ENCODE results near the gene CNGB1.

CNGB1 gene

GRCh38 chr16:57915267-57915666, 55.7 kb downstream of the CNGB1 start:
- peaks cover 0 to 7% of the 10 kb centered on the region in 2 donors for H3K4me1 ChIP-seq (ENCODE audit: control insufficient read depth in 2 of 2, insufficient read depth in 1 of 2, low read depth in 1 of 2, low read length in 2 of 2)
- H3K14ac ChIP-seq (ENCODE audit: low read length) = no peak overlapping the region
- H2AFZ ChIP-seq (ENCODE audit: low read length) = no peak overlapping the region
- no peak overlapping the region for H2AK5ac ChIP-seq (ENCODE audit: low read depth, low read length)
- peaks cover 1% of the 10 kb centered on the region for H3K79me1 ChIP-seq (ENCODE audit: low read depth, low read length)
- H3K27ac ChIP-seq (replicated peaks; ENCODE audit: low read length) = no peak overlapping the region
- H3K27me3 ChIP-seq (ENCODE audit: control insufficient read depth in 3 of 3, insufficient read depth in 3 of 3, low read depth in 1 of 3, low read length in 3 of 3) = peaks cover 0 to 12% (median 0%) of the 10 kb centered on the region in 3 experiments
- H4K91ac ChIP-seq (ENCODE audit: low read depth, low read length, poor library complexity) = no peak overlapping the region
- H3K4ac ChIP-seq (ENCODE audit: low read length) = no peak overlapping the region
- peaks cover 0 to 3% of the 10 kb centered on the region in 2 donors for H3K9me3 ChIP-seq (replicated peaks in 1 of 2; ENCODE audit: control insufficient read depth in 2 of 2, insufficient read depth in 1 of 2, low read depth in 1 of 2, low read length in 2 of 2)
- H3K18ac ChIP-seq (ENCODE audit: low read length) = no peak overlapping the region
- H2BK120ac ChIP-seq (ENCODE audit: low read depth, low read length) = no peak overlapping the region
- H2BK5ac ChIP-seq (ENCODE audit: low read length) = no peak overlapping the region
- no peak overlapping the region for H3K4me2 ChIP-seq (ENCODE audit: insufficient read depth, low read length, poor library complexity, severe bottlenecking)
- no peak overlapping the region for H2BK12ac ChIP-seq (ENCODE audit: low read length)
- no peak overlapping the region for H3K9ac ChIP-seq (ENCODE audit: low read depth, low read length, poor library complexity)
- WGBS, 2 donors (ENCODE audit: extremely low coverage in 2 of 2, insufficient read length in 2 of 2, insufficient replicate concordance in 1 of 2) = no CpG with 5 or more reads among the region's 9 CpGs
- no peak overlapping the region for H4K8ac ChIP-seq (ENCODE audit: low read depth, low read length)
- no peak overlapping the region for H2BK15ac ChIP-seq (ENCODE audit: low read length)
- no peak overlapping the region for H3K23ac ChIP-seq (ENCODE audit: low read depth, low read length, poor library complexity)
- no peak overlapping the region for H3K4me3 ChIP-seq (ENCODE audit: low read length in 2 of 2)
- H3K36me3 ChIP-seq (replicated peaks in 1 of 2; ENCODE audit: control insufficient read depth in 2 of 2, insufficient read depth in 2 of 2, low read length in 2 of 2) = no peaks in the 10 kb centered on the region
- DNase-seq (ENCODE audit: low spot score) = no peak

- no peak overlapping the region for H2BK15ac ChIP-seq (ENCODE audit: low read length)
- no peak overlapping the region for H2AFZ ChIP-seq (ENCODE audit: low read length)
- no CpG with 5 or more reads among the region's 9 CpGs for WGBS, 2 donors (ENCODE audit: extremely low coverage in 2 of 2, insufficient read length in 2 of 2, insufficient replicate concordance in 1 of 2)
- H3K4ac ChIP-seq (ENCODE audit: low read length) = no peak overlapping the region
- DNase-seq (ENCODE audit: low spot score) = no peak
- no peak overlapping the region for H2AK5ac ChIP-seq (ENCODE audit: low read depth, low read length)
- H3K79me1 ChIP-seq (ENCODE audit: low read depth, low read length) = peaks cover 1% of the 10 kb centered on the region
- no peak overlapping the region for H2BK5ac ChIP-seq (ENCODE audit: low read length)
- no peak overlapping the region for H4K8ac ChIP-seq (ENCODE audit: low read depth, low read length)
- H2BK120ac ChIP-seq (ENCODE audit: low read depth, low read length) = no peak overlapping the region
- no peak overlapping the region for H4K91ac ChIP-seq (ENCODE audit: low read depth, low read length, poor library complexity)
- H3K18ac ChIP-seq (ENCODE audit: low read length) = no peak overlapping the region
- H3K9ac ChIP-seq (ENCODE audit: low read depth, low read length, poor library complexity) = no peak overlapping the region
- peaks cover 0 to 10% (median 0%) of the 10 kb centered on the region in 3 experiments for H3K27me3 ChIP-seq (ENCODE audit: control insufficient read depth in 3 of 3, insufficient read depth in 3 of 3, low read depth in 1 of 3, low read length in 3 of 3)
- no peak overlapping the region for H2BK12ac ChIP-seq (ENCODE audit: low read length)
- peaks cover 0 to 3% of the 10 kb centered on the region in 2 donors for H3K9me3 ChIP-seq (replicated peaks in 1 of 2; ENCODE audit: control insufficient read depth in 2 of 2, insufficient read depth in 1 of 2, low read depth in 1 of 2, low read length in 2 of 2)
- peaks cover 0 to 7% of the 10 kb centered on the region in 2 donors for H3K4me1 ChIP-seq (ENCODE audit: control insufficient read depth in 2 of 2, insufficient read depth in 1 of 2, low read depth in 1 of 2, low read length in 2 of 2)
- no peak overlapping the region for H3K4me2 ChIP-seq (ENCODE audit: insufficient read depth, low read length, poor library complexity, severe bottlenecking)
- H3K14ac ChIP-seq (ENCODE audit: low read length) = no peak overlapping the region
- H3K27ac ChIP-seq (replicated peaks; ENCODE audit: low read length) = no peak overlapping the region
- no peak overlapping the region for H3K23ac ChIP-seq (ENCODE audit: low read depth, low read length, poor library complexity)
- H3K4me3 ChIP-seq (ENCODE audit: low read length in 2 of 2) = no peak overlapping the region
- H3K36me3 ChIP-seq (replicated peaks in 1 of 2; ENCODE audit: control insufficient read depth in 2 of 2, insufficient read depth in 2 of 2, low read length in 2 of 2) = no peaks in the 10 kb centered on the region
Observed at GRCh38 chr16:57914244-57915173, 56.4 kb downstream of the CNGB1 start.

DNA sequence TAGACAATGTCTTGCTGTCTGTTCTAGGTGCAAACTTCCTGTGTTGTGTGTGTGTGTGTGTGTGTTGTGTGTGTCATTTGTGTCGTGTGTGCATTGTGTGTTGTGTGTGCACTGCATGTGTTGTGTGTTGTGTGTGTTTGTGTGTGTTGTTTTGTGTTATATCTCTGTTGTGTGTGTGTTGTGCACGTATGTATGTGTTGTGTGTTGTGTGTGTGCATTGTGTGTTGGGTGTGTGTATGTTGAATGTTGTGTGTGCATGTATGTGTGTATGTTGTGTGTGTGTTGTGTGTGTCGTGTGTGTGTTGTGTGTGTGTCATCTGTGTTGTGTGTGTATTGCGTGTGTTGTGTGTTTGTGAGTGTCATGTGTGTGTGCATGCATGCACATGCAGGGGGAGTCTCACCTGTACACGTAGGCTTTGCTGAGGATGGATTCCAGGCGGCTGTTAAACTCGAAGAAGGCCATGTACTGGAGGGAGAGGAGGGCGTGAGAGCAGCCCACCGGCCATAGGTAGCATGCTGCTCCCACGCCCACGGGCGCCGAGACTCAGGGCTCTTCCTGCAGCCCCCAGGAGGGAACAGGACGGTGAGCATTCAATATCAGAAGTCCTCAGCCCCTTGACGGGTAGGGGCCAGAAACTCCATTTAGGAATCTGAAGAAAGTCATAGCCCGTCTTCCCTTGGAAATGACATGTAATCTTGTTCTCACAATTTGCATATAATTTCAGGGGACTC, 58.2 kb downstream of the CNGB1 start:
- Histone ChIP-seq H3K9me3 (replicated peaks in 1 of 2; ENCODE audit: control insufficient read depth in 2 of 2, insufficient read depth in 1 of 2, low read depth in 1 of 2, low read length in 2 of 2) (peaks cover 0 to 3% of the 10 kb centered on the region in 2 donors), H3K27me3 (ENCODE audit: control insufficient read depth in 3 of 3, insufficient read depth in 3 of 3, low read depth in 1 of 3, low read length in 3 of 3) (peaks cover 0 to 19% (median 0%) of the 10 kb centered on the region in 3 experiments), H4K91ac (ENCODE audit: low read depth, low read length, poor library complexity) (peak overlapping the region; percentile 61), H3K18ac (ENCODE audit: low read length) (peak overlapping the region; percentile 21), H3K4me2 (ENCODE audit: insufficient read depth, low read length, poor library complexity, severe bottlenecking) (no peak overlapping the region), H3K27ac (replicated peaks; ENCODE audit: low read length) (no peak overlapping the region), H3K4me1 (ENCODE audit: control insufficient read depth in 2 of 2, insufficient read depth in 1 of 2, low read depth in 1 of 2, low read length in 2 of 2) (peaks cover 0 to 7% of the 10 kb centered on the region in 2 donors), H3K14ac (ENCODE audit: low read length) (no peak overlapping the region), H2BK120ac (ENCODE audit: low read depth, low read length) (no peak overlapping the region), H3K9ac (ENCODE audit: low read depth, low read length, poor library complexity) (peak overlapping the region; percentile 66), H2AFZ (ENCODE audit: low read length) (no peak overlapping the region), H3K4me3 (ENCODE audit: low read length in 2 of 2) (peak overlapping the region in 1 of 2 donors; percentile 51), H3K36me3 (replicated peaks in 1 of 2; ENCODE audit: control insufficient read depth in 2 of 2, insufficient read depth in 2 of 2, low read length in 2 of 2) (no peaks in the 10 kb centered on the region), H2AK5ac (ENCODE audit: low read depth, low read length) (no peak overlapping the region), H2BK12ac (ENCODE audit: low read length) (no peak overlapping the region), H3K79me1 (ENCODE audit: low read depth, low read length) (peaks cover 1% of the 10 kb centered on the region), H3K23ac (ENCODE audit: low read depth, low read length, poor library complexity) (no peak overlapping the region), H3K4ac (ENCODE audit: low read length) (peak overlapping the region; percentile 54), H4K8ac (ENCODE audit: low read depth, low read length) (peak overlapping the region; percentile 17), H2BK15ac (ENCODE audit: low read length) (no peak overlapping the region), H2BK5ac (ENCODE audit: low read length) (no peak overlapping the region)
- no peak for DNase-seq (ENCODE audit: low spot score)
- 100% methylated on average over 2 of the region's 16 CpGs; no CpG with 5 or more reads in 1 of the 2 donors for WGBS, 2 donors (ENCODE audit: extremely low coverage in 2 of 2, insufficient read length in 2 of 2, insufficient replicate concordance in 1 of 2)

- no peak overlapping the region for H4K91ac ChIP-seq (ENCODE audit: low read depth, low read length, poor library complexity)
- H3K4me3 ChIP-seq (ENCODE audit: low read length in 2 of 2) = no peak overlapping the region
- H3K4me1 ChIP-seq (ENCODE audit: control insufficient read depth in 2 of 2, insufficient read depth in 1 of 2, low read depth in 1 of 2, low read length in 2 of 2) = peaks cover 0 to 7% of the 10 kb centered on the region in 2 donors
- H3K18ac ChIP-seq (ENCODE audit: low read length) = no peak overlapping the region
- no peak overlapping the region for H2BK5ac ChIP-seq (ENCODE audit: low read length)
- no peak overlapping the region for H3K23ac ChIP-seq (ENCODE audit: low read depth, low read length, poor library complexity)
- H2AFZ ChIP-seq (ENCODE audit: low read length) = no peak overlapping the region
- peaks cover 0 to 25% (median 0%) of the 10 kb centered on the region in 3 experiments for H3K27me3 ChIP-seq (ENCODE audit: control insufficient read depth in 3 of 3, insufficient read depth in 3 of 3, low read depth in 1 of 3, low read length in 3 of 3)
- no peak overlapping the region for H3K27ac ChIP-seq (replicated peaks; ENCODE audit: low read length)
- no peak overlapping the region for H2BK12ac ChIP-seq (ENCODE audit: low read length)
- no CpG with 5 or more reads among the region's 9 CpGs for WGBS, 2 donors (ENCODE audit: extremely low coverage in 2 of 2, insufficient read length in 2 of 2, insufficient replicate concordance in 1 of 2)
- H2BK120ac ChIP-seq (ENCODE audit: low read depth, low read length) = no peak overlapping the region
- no peak overlapping the region for H3K9ac ChIP-seq (ENCODE audit: low read depth, low read length, poor library complexity)
- no peak overlapping the region for H4K8ac ChIP-seq (ENCODE audit: low read depth, low read length)
- peaks cover 0 to 3% of the 10 kb centered on the region in 2 donors for H3K9me3 ChIP-seq (replicated peaks in 1 of 2; ENCODE audit: control insufficient read depth in 2 of 2, insufficient read depth in 1 of 2, low read depth in 1 of 2, low read length in 2 of 2)
- H3K14ac ChIP-seq (ENCODE audit: low read length) = no peak overlapping the region
- H3K36me3 ChIP-seq (replicated peaks in 1 of 2; ENCODE audit: control insufficient read depth in 2 of 2, insufficient read depth in 2 of 2, low read length in 2 of 2) = no peaks in the 10 kb centered on the region
- H3K4me2 ChIP-seq (ENCODE audit: insufficient read depth, low read length, poor library complexity, severe bottlenecking) = no peak overlapping the region
- no peak overlapping the region for H3K4ac ChIP-seq (ENCODE audit: low read length)
- H2BK15ac ChIP-seq (ENCODE audit: low read length) = no peak overlapping the region
- DNase-seq (ENCODE audit: low spot score) = no peak
- no peak overlapping the region for H2AK5ac ChIP-seq (ENCODE audit: low read depth, low read length)
- peaks cover 1% of the 10 kb centered on the region for H3K79me1 ChIP-seq (ENCODE audit: low read depth, low read length)
Observed at GRCh38 chr16:57911743-57912142, 59.2 kb downstream of the CNGB1 start.
